HG03378 (cell line): Measurements from ENCODE around the gene ALDH1L2.

Experiments used
- ATAC-seq: cut with Tn5 transposase; IDR thresholded peaks from one replicate; pipeline ENCODE4 v1.9.1; 2021; ENCODE audit warnings: mild to moderate bottlenecking, moderate library complexity; ENCODE audit not compliant: unreplicated experiment

ALDH1L2 gene

DNA sequence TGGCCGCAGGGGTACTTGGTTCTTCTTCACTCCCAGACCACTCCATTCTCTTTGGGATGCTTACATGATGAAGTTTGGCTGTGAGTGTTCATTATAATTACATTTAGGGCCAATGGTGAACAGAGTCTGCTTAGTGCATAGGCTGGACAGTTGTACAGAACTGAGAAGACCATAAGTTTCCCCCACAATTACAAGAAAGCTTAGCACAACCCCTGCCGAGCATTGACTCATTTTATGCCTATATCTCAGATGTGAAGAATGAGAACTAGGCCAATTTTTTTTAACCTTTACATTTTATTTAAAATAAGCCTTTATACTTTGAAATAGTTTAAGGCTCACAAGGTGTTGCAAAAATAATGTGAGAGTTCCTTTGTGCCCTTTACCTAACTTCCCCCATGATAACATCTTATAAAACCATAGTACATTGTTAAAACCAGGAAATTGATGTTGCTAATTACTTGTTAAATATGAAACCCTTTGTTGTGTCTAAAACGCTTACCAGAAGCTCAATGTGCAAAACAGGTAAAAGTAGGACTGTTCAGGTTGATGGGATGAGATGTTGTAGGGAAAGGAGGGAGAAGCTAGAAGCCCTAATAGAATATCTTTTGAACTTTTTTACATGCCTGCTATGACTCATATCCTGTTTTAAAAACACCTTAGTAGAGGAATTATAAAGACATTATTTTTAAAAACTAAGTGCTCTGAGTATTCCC, 47.2 kb downstream of the ALDH1L2 start:
- ATAC-seq, result no peak

DNA sequence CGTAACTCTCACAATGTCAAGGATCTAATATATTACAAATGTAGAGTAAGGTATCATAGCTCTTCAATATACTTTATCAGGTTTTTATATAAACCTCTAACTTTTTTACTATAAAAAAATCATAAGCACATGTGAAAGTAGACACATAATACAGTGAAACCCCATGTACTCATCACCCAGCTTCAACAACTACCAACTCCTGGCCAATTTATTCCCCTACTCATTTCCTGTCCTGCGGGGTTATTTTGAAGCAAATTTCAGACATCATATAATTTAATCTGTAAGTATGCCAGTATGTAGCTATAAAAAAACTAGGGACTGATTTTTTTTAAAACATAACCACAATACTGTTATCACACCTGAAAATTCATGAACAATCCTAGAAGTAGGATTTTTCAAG, 50.4 kb downstream of the ALDH1L2 start:
- no peak for ATAC-seq

- no peak for ATAC-seq
Measured at GRCh38 chr12:105032703-105033357, 51.4 kb downstream of the ALDH1L2 start.

DNA sequence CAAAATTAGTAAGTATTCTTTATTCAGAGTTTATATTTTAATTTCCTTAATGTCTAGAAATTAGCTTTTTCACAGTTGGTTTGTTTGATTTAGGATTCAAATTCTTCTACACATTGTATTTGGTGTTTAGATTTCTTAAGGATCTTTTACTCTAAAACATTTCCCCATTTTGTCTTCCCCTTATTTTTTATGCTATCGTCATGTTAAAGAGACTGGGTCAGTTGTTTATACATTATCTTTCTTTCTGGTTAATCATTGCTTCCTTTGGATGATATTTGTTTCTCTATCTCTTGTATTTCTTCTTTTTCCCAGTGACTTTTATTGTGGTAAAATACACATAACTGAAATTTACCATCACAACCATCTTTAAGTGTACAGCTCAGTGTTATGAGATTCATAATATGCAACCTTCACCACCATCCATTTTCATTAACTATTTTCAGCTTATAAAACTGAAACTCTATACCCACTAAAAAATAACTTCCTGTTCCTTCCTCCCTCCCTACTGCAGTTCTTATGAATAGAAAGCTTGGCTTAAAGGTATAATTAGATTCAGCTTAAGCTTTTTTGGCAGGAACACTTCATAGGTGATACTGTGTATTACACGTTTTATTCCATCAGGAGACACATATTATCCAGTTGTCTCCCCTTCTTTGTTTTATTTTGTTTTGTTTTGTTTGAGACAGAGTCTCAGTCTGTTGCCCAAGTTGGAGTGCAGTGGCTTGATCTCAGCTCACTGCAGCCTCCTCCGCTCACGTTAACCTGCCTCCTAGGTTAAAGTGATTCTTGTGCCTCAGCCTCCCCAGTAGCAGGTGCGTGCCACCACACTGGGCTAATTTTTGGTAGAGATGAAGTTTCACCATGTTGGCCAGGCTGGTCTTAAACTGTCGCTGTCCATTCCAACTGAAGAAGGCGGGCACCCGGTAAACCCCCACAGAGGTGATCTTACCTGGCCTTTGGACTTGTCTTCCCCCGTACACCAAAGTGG, 53.1 kb downstream of the ALDH1L2 start:
- peak; percentile 84 for ATAC-seq

GRCh38 chr12:105026411-105026810, 57.8 kb downstream of the ALDH1L2 start:
- ATAC-seq, result no peak

DNA sequence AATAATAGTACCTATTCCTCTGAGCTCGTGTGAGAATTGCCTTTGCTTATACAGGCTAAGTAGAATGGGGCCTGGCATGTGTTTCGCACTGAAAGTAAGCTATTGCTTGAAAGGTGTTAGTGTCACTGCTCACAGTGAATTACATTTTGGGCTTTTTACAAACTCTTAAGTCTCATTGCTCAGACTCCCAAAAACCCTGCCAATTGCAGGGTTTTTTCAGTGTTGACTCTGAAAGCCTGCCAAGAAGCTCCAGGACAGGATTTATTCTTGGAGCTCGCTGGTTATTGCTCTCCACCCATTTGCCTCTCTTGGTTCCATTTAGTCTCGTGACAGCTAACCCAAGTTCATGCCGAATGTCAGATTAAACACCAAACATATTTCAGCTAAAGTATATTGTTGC, 58.4 kb downstream of the ALDH1L2 start:
- ATAC-seq, result no peak

DNA sequence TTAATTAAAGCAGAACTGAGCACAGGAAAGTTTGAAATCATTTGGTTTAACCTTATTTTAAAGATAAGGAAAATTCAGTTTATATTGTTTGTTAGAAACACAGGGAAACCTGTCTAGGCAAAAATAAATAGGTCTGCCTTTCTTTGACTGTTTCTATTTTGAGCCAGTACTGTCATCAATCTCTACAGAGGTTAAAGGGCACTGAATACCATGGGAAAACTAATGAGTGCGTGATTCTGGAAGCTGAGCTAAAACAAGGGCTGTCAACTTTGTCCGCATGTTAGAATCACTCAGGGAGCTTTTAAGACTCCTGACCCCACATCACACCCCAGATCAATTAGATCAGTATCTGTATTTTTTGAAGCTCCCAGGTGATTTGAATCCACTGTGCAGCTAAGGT, 59.3 kb downstream of the ALDH1L2 start:
- no peak for ATAC-seq

- no peak for ATAC-seq
Measured at GRCh38 chr12:105020241-105020962, 63.9 kb downstream of the ALDH1L2 start.

- no peak for ATAC-seq
Measured at GRCh38 chr12:105018776-105019175, 65.5 kb downstream of the ALDH1L2 start.

- no peak for ATAC-seq
Measured at GRCh38 chr12:105018012-105018411, 66.2 kb downstream of the ALDH1L2 start.

GRCh38 chr12:105015543-105015942, 68.7 kb downstream of the ALDH1L2 start:
- ATAC-seq, result no peak

GRCh38 chr12:105014603-105015002, 69.7 kb downstream of the ALDH1L2 start:
- no peak for ATAC-seq

DNA sequence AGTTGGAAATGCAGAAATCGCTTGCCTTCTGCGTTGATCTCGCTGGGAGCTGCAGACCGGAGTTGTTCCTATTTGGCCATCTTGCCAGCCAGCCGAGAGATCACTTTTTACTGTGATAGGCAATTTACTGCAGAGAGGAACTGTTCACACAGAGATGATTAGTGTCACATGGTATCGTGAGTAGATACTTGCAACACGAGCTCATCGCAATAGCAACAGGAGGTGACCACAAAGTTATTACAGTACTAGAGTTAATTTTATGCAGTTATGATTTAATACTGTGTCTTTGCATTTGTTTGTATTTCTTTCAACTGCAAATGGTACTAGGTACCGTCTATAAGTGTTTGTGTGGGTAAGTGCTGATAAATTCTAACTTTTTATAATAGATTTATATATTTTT, 70.4 kb downstream of the ALDH1L2 start:
- no peak for ATAC-seq

- no peak for ATAC-seq
Measured at GRCh38 chr12:105001476-105001875, 82.8 kb downstream of the ALDH1L2 start.

GRCh38 chr12:104999347-104999685, 84.9 kb downstream of the ALDH1L2 start:
- no peak for ATAC-seq

GRCh38 chr12:104998423-104999346, 85.6 kb downstream of the ALDH1L2 start:
- no peak for ATAC-seq

DNA sequence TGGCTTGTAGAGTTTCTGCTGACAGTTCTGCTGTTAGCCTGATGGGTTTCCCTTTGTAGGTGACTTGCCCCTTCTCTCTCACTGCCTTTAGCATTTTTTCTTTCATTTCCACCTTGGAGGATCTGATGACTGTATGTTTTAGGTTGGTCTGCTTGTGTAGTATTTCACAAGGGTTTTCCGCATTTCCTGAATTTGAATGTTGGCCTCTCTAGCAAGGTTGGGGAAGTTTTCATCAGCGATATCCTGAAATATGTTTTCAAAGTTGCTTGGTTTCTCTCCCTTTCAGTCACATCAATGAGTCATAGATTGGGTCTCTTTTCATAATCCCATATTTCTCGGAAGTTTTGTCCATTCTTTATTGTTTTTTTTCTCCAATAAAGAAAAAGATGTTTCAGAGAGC, 86.7 kb downstream of the ALDH1L2 start:
- ATAC-seq, result no peak

DNA sequence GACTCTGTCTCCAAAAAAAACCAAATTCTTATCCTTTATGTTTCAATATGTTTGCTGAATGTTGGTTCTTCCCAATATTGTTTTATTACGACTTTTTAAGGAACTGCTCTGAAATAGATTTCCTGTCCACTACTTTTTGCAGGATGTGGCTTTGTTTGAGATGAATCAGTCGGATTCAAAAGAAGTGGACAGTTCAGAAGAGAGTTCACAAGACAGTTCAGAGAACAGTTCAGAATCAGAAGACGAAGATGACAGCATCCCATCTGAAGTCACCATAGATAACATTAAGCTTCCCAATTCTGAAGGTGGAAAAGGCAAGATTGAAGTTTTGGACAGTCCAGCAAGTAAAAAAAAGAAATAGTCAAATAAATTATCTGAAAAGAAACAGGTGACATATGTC, 89.9 kb downstream of the ALDH1L2 start:
- ATAC-seq, result no peak

- no peak for ATAC-seq
Measured at GRCh38 chr12:104991565-104992128, 92.6 kb downstream of the ALDH1L2 start.

DNA sequence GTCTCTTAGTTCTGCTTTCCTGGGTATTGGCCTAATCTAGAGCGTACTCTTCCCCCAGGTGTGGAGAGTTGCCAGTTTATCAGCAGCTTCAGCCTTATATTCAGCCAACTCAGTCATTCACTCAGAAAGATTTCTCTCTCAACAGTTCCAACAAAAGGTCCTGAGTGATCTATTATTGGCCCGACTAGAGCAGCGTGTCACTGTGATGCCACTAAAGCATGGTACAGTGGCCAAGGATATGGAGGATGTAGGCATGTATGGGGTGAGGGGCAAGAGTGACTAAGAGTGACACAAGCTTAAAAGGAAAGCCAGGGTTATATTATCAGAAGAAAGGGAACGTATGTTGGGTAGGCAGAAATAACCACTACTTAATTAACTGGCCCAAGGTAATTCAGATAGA, 93.3 kb downstream of the ALDH1L2 start:
- no peak for ATAC-seq
